HepG2 (cell line): ENCODE data around the gene SIK2. TPM values are rescaled to one million over a fixed set of nuclear protein-coding genes. Genes with fewer than 3 reads are reported as not detected.
A peak's percentile ranks its signal among the peaks of the same experiment; 100 is the strongest.

Source experiments
- ATAC-seq: fragments of 200-7000 bp; cut with Tn5 transposase; 3 replicates; pipeline ENCODE4 v1.9.1; 2020; ENCODE audit warnings: mild to moderate bottlenecking, moderate library complexity
- BruUV-seq: library from RNA; stranded (reverse); fragments of 400-500 nt; replicated peaks from 2 replicates; lab custom pipeline; 2021; lab: Mats Ljungman, UMichigan
- CTCF ChIA-PET: fragments of 300-600 bp; formaldehyde crosslinking; extraction: SDS; loops from one replicate; lab custom pipeline; 2021; ENCODE audit warnings: low total read pairs, inconsistent platforms, low intra/inter-chr PET ratio; lab: Yijun Ruan, JAX
- POLR2A ChIA-PET: fragments of 350-600 bp; sonication (Branson Sonifier 250); formaldehyde crosslinking; loops from one replicate; lab custom pipeline; 2020; ENCODE audit warnings: antibody characterized with exemption, inconsistent platforms; lab: Yijun Ruan, JAX
- DNase-seq: peaks from one replicate; pipeline ENCODE4 v3.0.0-alpha.2; 2015; ENCODE audit warnings: low spot score
- FAIRE-seq: peaks from 3 replicates; lab custom pipeline; 2011; peaks lifted over from hg19 to GRCh38; lab: Jason Lieb, UNC
- H2AFZ ChIP-seq: one replicate; pipeline ENCODE4 v1.6.1; 2011; ENCODE audit warnings: low read length, inconsistent platforms
- H3K27ac ChIP-seq: fragments of 300-600 bp; 3 replicates; pipeline ENCODE4 v1.8.0; 2011; ENCODE audit warnings: mixed run types, mild to moderate bottlenecking, mixed read lengths, low read length, inconsistent platforms; ENCODE audit not compliant: insufficient read depth; ENCODE audit errors: extremely low read length
- H3K27me3 ChIP-seq, 2 experiments: fragments of 200-600 bp in 1 of 2; 2 replicates in 1 of 2; 3 replicates in 1 of 2; pipeline versions ENCODE4 v1.6.0 to v1.8.0; 2011; ENCODE audit warnings: low read length in 2 of 2, mild to moderate bottlenecking in 2 of 2, moderate library complexity in 2 of 2, inconsistent platforms in 1 of 2; ENCODE audit not compliant: insufficient read depth in 2 of 2, control insufficient read depth in 1 of 2
- H3K36me3 ChIP-seq, 2 experiments: fragments of 200-600 bp in 1 of 2; replicated peaks in 1 of 2; 2 replicates in 1 of 2; 3 replicates in 1 of 2; pipeline versions ENCODE4 v1.5.1 to v1.8.0; 2011; ENCODE audit warnings: low read length in 2 of 2, inconsistent platforms in 1 of 2; ENCODE audit not compliant: insufficient read depth in 2 of 2, control insufficient read depth in 1 of 2
- H3K4me1 ChIP-seq: 2 replicates; pipeline ENCODE4 v1.5.1; 2012; ENCODE audit warnings: low read length, inconsistent platforms; ENCODE audit not compliant: insufficient read depth
- H3K4me2 ChIP-seq: 2 replicates; pipeline ENCODE4 v1.6.0; 2011; ENCODE audit warnings: low read depth, low read length, inconsistent platforms
- H3K4me3 ChIP-seq, 3 experiments: fragments of 200-600 bp in 1 of 3; sonication (generic), shearing (Covaris generic) in 1 of 3; replicated peaks in 1 of 3; 2 replicates each; pipeline ENCODE4 v1.5.1; 2011 to 2016; ENCODE audit warnings: low read length in 3 of 3, inconsistent platforms in 2 of 3, low read depth in 2 of 3, mild to moderate bottlenecking in 2 of 3, control low read depth in 1 of 3, mixed read lengths in 1 of 3; ENCODE audit not compliant: insufficient read depth in 1 of 3
- H3K79me2 ChIP-seq: one replicate; pipeline ENCODE4 v1.6.1; 2011; ENCODE audit warnings: low read length, inconsistent platforms; ENCODE audit not compliant: insufficient read depth
- H3K9ac ChIP-seq: 2 replicates; pipeline ENCODE4 v1.6.0; 2011; ENCODE audit warnings: mild to moderate bottlenecking, low read depth, low read length, inconsistent platforms; ENCODE audit not compliant: insufficient read depth
- H3K9me3 ChIP-seq: 2 replicates; pipeline ENCODE4 v1.5.1; 2012; ENCODE audit warnings: mild to moderate bottlenecking, low read length
- H4K20me1 ChIP-seq: 2 replicates; pipeline ENCODE4 v1.6.0; 2011; ENCODE audit warnings: inconsistent platforms, mild to moderate bottlenecking, low read length, moderate library complexity; ENCODE audit not compliant: insufficient read depth
- AGO2 ChIP-seq: fragments of 200-400 bp; formaldehyde crosslinking; optimal IDR thresholded peaks from 2 replicates; pipeline ENCODE3; 2017; ENCODE audit warnings: mild to moderate bottlenecking, low read depth, low read length, moderate library complexity
- FOXP1 ChIP-seq, 2 experiments: fragments of 450-650 bp in 1 of 2; IDR thresholded peaks; 2 replicates each; pipeline ENCODE4 v1.6.1; 2017 to 2018; ENCODE audit warnings: antibody characterized with exemption in 1 of 2
- SALL2 ChIP-seq: sonication (generic); formaldehyde crosslinking; IDR thresholded peaks from 2 replicates; pipeline ENCODE4 v1.8.1; 2023; ENCODE audit warnings: mild to moderate bottlenecking, missing genetic modification reagents, inconsistent platforms
- SAP130 ChIP-seq: IDR thresholded peaks from 2 replicates; pipeline ENCODE4 v1.6.1; 2016; ENCODE audit warnings: low read depth
- ZNF609 ChIP-seq: sonication (generic); formaldehyde crosslinking; IDR thresholded peaks from 2 replicates; pipeline ENCODE4 v1.4.0; 2020; ENCODE audit warnings: mild to moderate bottlenecking, missing genetic modification reagents, borderline replicate concordance
- ZNF773 ChIP-seq: sonication (generic); formaldehyde crosslinking; IDR thresholded peaks from 2 replicates; pipeline ENCODE4 v1.4.0; 2020; ENCODE audit warnings: missing genetic modification reagents, borderline replicate concordance
- WGBS: methylation state at CpG from one replicate; pipeline ENCODE4 v1.1.6; 2017; ENCODE audit warnings: low lambda C conversion rate; 5-methylcytosine and 5-hydroxymethylcytosine counted together
- in situ Hi-C: cut with HindIII; loops from 2 replicates; pipeline ENCODE4 v1.10.0; 2017; ENCODE audit warnings: low pct_unique_long_range_greater_than_20kb; ENCODE audit not compliant: extremely low pct_ligation_motif_present
- intact Hi-C: fragments of 100-400 bp; cut with micrococcal nuclease; formaldehyde crosslinking; loops from one replicate; pipeline ENCODE4 v1.10.0; 2022; ENCODE audit not compliant: unreplicated experiment
- polyA plus RNA-seq, 8 experiments: library from polyadenylated mRNA; depleted of rRNA in 3 of 8; stranded (reverse) in 7 of 8; unstranded in 1 of 8; fragments of >200 nt; fragmentation: Illumina TruSeq in 4 of 8; extraction: Trizol in 4 of 8; gene quantifications; 2 replicates each; pipeline versions ENCODE4 v1.2.1 to v1.2.3, GENCODE V29; 2011 to 2016; ENCODE audit warnings: low read depth in 4 of 8, missing spikeins in 1 of 8, mixed read lengths in 1 of 8; ENCODE audit not compliant: insufficient read depth in 1 of 8
- total RNA-seq, 5 experiments: library from RNA; depleted of rRNA; stranded (reverse); fragments of >200 nt; fragmentation: Illumina TruSeq; extraction: Trizol; gene quantifications; 2 replicates each; pipeline ENCODE4 v1.2.3, GENCODE V29; 2016; ENCODE audit warnings: low read depth in 1 of 5

SIK2 gene
- total and polyA plus RNA-seq, 2 of the 13 experiments (the other 11 are each of a cell fraction or from before 2014, with no cell fraction given): 8.1 to 15.4 TPM

- H2AFZ ChIP-seq: no peak overlapping the region
- intact Hi-C loops (no loop called here), in situ Hi-C loops (no loop called here)
- H3K4me3 ChIP-seq: no peak overlapping the region
- no peak overlapping the region for H3K27ac ChIP-seq
- WGBS: 93% methylated on average over 6 of the region's 9 CpGs
- no peak overlapping the region for H3K9ac ChIP-seq
- ChIA-PET POLR2A (interaction anchor here (1.5 kb wide), 1 partner anchor 33 kb away, joined by 5 read pairs; the partner anchor contains the start of gene PPP2R1B), CTCF (no interaction called here)
- no peak for DNase-seq
- no peaks in the 10 kb centered on the region for H4K20me1 ChIP-seq
- peak; percentile 2; the same call in 2 of the 3 replicates for ATAC-seq
- H3K79me2 ChIP-seq: no peaks in the 10 kb centered on the region
- no TSS peak for BruUV-seq
- no peaks in the 10 kb centered on the region for H3K9me3 ChIP-seq
- no peaks in the 10 kb centered on the region for H3K27me3 ChIP-seq
- peaks cover 15% of the 10 kb centered on the region for H3K4me1 ChIP-seq
- H3K4me2 ChIP-seq: no peak overlapping the region
- TF ChIP-seq SALL2 (CRISPR knock-in tag): no peak
- peak; percentile 59 for TF ChIP-seq AGO2
- H3K36me3 ChIP-seq: 0 out of 5 replicates have a peak, but pooled peaks cover 1 to 3% of the 10 kb centered on the region in 2 experiments
- no peak for FAIRE-seq
These were observed 131.4 kb downstream of the SIK2 start for GRCh38 chr11:111733611-111734088.

DNA sequence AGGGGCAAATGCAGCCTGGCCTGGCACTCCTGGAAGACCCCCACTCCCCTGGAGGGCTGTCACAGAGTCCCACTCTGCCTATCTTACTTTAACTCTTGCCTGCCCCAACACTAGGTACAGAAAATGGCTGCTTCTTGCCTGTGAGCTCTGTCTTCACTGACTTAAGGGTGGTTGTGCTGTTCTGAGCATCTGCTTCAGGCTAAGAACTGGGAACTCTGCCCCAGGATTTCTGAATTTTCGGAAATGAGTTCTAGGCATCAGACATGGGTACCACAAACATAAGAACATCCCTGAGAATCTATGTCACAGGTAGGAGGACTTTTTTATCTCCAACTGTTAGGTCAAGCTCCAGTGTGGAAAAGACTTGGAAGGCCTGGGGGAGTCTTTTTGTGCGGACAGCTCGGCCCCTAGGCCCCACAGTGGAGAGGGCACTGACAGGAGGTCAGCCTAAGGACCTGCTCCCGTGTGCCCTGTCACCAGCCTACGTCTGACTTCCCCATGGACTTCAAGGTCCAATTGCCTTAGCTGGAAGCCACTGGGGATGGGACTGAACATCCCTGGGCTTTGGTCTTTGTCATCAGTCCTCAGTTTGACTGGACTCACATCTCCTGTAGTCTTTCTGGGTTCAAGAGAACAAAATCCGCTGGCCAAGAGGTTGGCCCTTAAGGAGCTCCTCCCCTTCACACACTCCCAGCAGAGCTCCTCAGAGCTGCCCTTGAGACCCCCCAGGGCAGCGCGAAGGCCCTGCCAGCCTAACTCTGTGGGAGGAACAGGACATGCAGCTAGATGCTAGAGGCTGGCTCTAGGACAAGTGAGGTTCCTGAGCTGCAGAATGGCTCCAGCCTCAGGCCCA is 132.1 kb downstream of the SIK2 start:
- no peaks in the 10 kb centered on the region for H3K9me3 ChIP-seq
- 86% methylated on average over 6 of the region's 8 CpGs for whole genome bisulfite sequencing
- no TSS peak for BruUV-seq
- FAIRE-seq (no peak), ATAC-seq (no peak), DNase-seq (no peak)
- H4K20me1 ChIP-seq: no peaks in the 10 kb centered on the region
- in situ Hi-C loops (no loop called here), intact Hi-C loops (no loop called here)
- no peaks in the 10 kb centered on the region for H3K79me2 ChIP-seq
- H3K4me3 ChIP-seq: no peak overlapping the region
- CTCF ChIA-PET: no interaction called here
- H2AFZ ChIP-seq: no peak overlapping the region
- H3K36me3 ChIP-seq: 0 out of 5 replicates have a peak, but pooled peaks cover 1 to 3% of the 10 kb centered on the region in 2 experiments
- H3K9ac ChIP-seq: no peak overlapping the region
- peaks cover 21% of the 10 kb centered on the region for H3K4me1 ChIP-seq
- no peak overlapping the region for H3K4me2 ChIP-seq
- H3K27me3 ChIP-seq: no peaks in the 10 kb centered on the region
- no peak overlapping the region for H3K27ac ChIP-seq
- POLR2A ChIA-PET: interaction anchor here (1.5 kb wide), 1 partner anchor 32 kb away, joined by 5 read pairs; the partner anchor contains the start of gene PPP2R1B
- no peak for TF ChIP-seq FOXP1 (IDR thresholded peaks at IDR 0.05)
- TF ChIP-seq FOXP1 (CRISPR knock-in tag; IDR thresholded peaks at IDR 0.05): no peak
- TF ChIP-seq ZNF773: no peak
- no peak for TF ChIP-seq ZNF609 (CRISPR knock-in tag)
- no peak for TF ChIP-seq SAP130 (CRISPR knock-in tag)
